ENCODE data around the gene KAZALD1. TPM values are rescaled to one million over a fixed set of nuclear protein-coding genes. Genes with fewer than 3 reads are reported as not detected.

KAZALD1 gene
- total RNA-seq (10 to 100 TPM; 15.1 to 67.3 (median 57.3) TPM), polyA plus RNA-seq (10 to 100 TPM; 11.6 to 32.5 (median 15.5) TPM)
- long read RNA-seq, donor 1, transcript KAZALD1-201 (5 exons, 1,913 nt): minor isoform, 9 of 84 reads
- long read RNA-seq, donor 1, transcript KAZALD1-206 (1 exons, 665 nt): major isoform, 10 of 84 reads
- long read RNA-seq, donor 1, partial matches to known transcripts: 50 of 84 reads
- long read RNA-seq, donor 1, other reads (novel, unspliced or antisense): 8 of 84 reads
- long read RNA-seq, donor 2, transcript KAZALD1-201 (5 exons, 1,913 nt): major isoform, 9 of 16 reads
- long read RNA-seq, donor 2, partial matches to known transcripts: 0 of 16 reads
- long read RNA-seq, donor 2, other reads (novel, unspliced or antisense): 0 of 16 reads

DNA sequence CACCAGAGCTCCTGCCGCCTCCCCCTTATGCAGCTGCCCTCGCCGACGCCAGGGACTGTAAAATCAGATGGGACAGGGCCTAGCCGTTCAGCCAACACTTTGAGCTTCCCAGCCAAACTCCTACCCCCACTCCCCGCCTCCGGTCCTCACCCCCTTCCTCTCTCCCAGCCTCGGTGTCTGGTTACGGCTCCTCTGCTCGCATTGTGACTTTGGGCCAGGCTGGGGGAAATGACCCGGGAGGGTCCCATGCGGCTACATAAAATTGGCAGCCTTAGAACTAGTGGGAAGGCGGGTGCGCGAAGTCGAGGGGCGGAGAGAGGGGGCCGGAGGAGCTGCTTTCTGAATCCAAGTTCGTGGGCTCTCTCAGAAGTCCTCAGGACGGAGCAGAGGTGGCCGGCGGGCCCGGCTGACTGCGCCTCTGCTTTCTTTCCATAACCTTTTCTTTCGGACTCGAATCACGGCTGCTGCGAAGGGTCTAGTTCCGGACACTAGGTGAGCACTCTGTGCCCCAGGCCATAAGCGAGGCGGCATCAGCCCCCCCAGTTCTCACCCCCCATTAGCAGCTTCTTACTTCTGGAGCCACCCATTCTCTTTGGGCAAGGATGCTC, at the start of gene KAZALD1:
TSS of gene KAZALD1 (plus strand) at position 366 of the 608 bp plus-strand sequence. CDS start 604 bp downstream, outside the sequence.
- peak within 1 kb of the TSS; percentile 89 to 99 (median 98) for H3K27ac ChIP-seq
- TF ChIP-seq POLR2AphosphoS5 (IDR thresholded peaks at IDR 0.05) (no peak), POLR2A (IDR thresholded peaks at IDR 0.05) (no peak)
- TF ChIP-seq, protein P1, sequence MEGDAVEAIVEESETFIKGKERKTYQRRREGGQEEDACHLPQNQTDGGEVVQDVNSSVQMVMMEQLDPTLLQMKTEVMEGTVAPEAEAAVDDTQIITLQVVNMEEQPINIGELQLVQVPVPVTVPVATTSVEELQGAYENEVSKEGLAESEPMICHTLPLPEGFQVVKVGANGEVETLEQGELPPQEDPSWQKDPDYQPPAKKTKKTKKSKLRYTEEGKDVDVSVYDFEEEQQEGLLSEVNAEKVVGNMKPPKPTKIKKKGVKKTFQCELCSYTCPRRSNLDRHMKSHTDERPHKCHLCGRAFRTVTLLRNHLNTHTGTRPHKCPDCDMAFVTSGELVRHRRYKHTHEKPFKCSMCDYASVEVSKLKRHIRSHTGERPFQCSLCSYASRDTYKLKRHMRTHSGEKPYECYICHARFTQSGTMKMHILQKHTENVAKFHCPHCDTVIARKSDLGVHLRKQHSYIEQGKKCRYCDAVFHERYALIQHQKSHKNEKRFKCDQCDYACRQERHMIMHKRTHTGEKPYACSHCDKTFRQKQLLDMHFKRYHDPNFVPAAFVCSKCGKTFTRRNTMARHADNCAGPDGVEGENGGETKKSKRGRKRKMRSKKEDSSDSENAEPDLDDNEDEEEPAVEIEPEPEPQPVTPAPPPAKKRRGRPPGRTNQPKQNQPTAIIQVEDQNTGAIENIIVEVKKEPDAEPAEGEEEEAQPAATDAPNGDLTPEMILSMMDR (IDR thresholded peaks at IDR 0.05 in 8 of 11, conservative IDR thresholded peaks at IDR 0.05 in 3 of 11): peak in 1 of 11 experiments; percentile 10
- H3K27me3 ChIP-seq (replicated peaks in 1 of 7): peaks cover 0 to 56% (median 24%) of the 10 kb centered on the region in 7 donors
- intact Hi-C loops (cut with DNase I; ENCODE audit: low total_unique reads): no loop called here
- no peaks in the 10 kb centered on the region for H3K36me3 ChIP-seq
- peak; percentile 81 for DNase-seq
- no peaks in the 10 kb centered on the region for H3K9me3 ChIP-seq
- 37 to 50% (median 41%) methylated on average over 30 to 31 of the region's 31 CpGs for WGBS, 5 donors
- peak within 1 kb of the TSS; percentile 47 to 87 (median 70) for H3K4me3 ChIP-seq
- peaks cover 32 to 75% (median 63%) of the 10 kb centered on the region in 6 donors for H3K4me1 ChIP-seq

- Histone ChIP-seq H3K27ac (peak overlapping the region in 7 of 8 donors; percentile 36 to 77 (median 57)), H3K4me1 (peaks cover 10 to 43% (median 22%) of the 10 kb centered on the region in 6 donors), H3K4me3 (no peak overlapping the region), H3K9me3 (no peaks in the 10 kb centered on the region), H3K36me3 (no peaks in the 10 kb centered on the region), H3K27me3 (replicated peaks in 1 of 7) (peaks cover 0 to 23% (median 6%) of the 10 kb centered on the region in 7 donors)
- 18 to 33% (median 22%) methylated on average over 8 to 14 of the region's 14 CpGs for WGBS, 5 donors
- TF ChIP-seq POLR2AphosphoS5 (IDR thresholded peaks at IDR 0.05) (peak; percentile 47 to 73 (median 64)), POLR2A (IDR thresholded peaks at IDR 0.05) (no peak)
- TF ChIP-seq, protein P1 (IDR thresholded peaks at IDR 0.05 in 8 of 11, conservative IDR thresholded peaks at IDR 0.05 in 3 of 11): peak; percentile 73 to 97 (median 90)
- peak; percentile 89 for DNase-seq
- intact Hi-C loops (cut with DNase I; ENCODE audit: low total_unique reads): no loop called here
Measured at GRCh38 chr10:101012525-101013364, 49.0 kb upstream of the KAZALD1 start.

- no peak for DNase-seq
- H3K9me3 ChIP-seq: no peaks in the 10 kb centered on the region
- intact Hi-C loops (cut with DNase I; ENCODE audit: low total_unique reads): no loop called here
- H3K27ac ChIP-seq: peak overlapping the region in 6 of 8 donors; percentile 36 to 77 (median 58)
- H3K4me1 ChIP-seq: peaks cover 10 to 44% (median 27%) of the 10 kb centered on the region in 6 donors
- WGBS, 5 donors: 56 to 67% (median 58%) methylated on average over 9 of the region's 9 CpGs
- no peak for TF ChIP-seq POLR2A (IDR thresholded peaks at IDR 0.05)
- TF ChIP-seq, protein P1 (IDR thresholded peaks at IDR 0.05 in 8 of 11, conservative IDR thresholded peaks at IDR 0.05 in 3 of 11): no peak
- TF ChIP-seq POLR2AphosphoS5 (IDR thresholded peaks at IDR 0.05): no peak
- peaks cover 0 to 30% (median 6%) of the 10 kb centered on the region in 7 donors for H3K27me3 ChIP-seq (replicated peaks in 1 of 7)
- no peak overlapping the region for H3K4me3 ChIP-seq
- no peaks in the 10 kb centered on the region for H3K36me3 ChIP-seq
Measured at GRCh38 chr10:101013365-101013825, 48.4 kb upstream of the KAZALD1 start.

Measured in spleen (tissue), 13 donors.